GM20000 (cell line): ENCODE data around the gene LTC4S.
"Not testable (repeated sequence)": the region's sequence is repeated elsewhere in the genome, so short reads cannot be mapped to it uniquely, and the experiment has no call there.

Source experiments
- DNase-seq: peaks from one replicate; pipeline ENCODE4 v3.0.0; 2012; ENCODE audit warnings: low spot score
- CTCF ChIP-seq: IDR thresholded peaks from 2 replicates; pipeline ENCODE4 v1.5.1; 2012; ENCODE audit warnings: mild to moderate bottlenecking, control low read depth; ENCODE audit errors: extremely low read depth, missing control alignments

The LTC4S gene

GRCh38 chr5:179833056-179833708 is 39.4 kb downstream of the LTC4S start:
- DNase-seq: no peak

GRCh38 chr5:179833709-179834070 is 39.9 kb downstream of the LTC4S start:
- DNase-seq: no peak
- no peak for TF ChIP-seq CTCF

More at GRCh38 chr5:179833056-179833708, 39.4 kb downstream of the LTC4S start:
- no peak for TF ChIP-seq CTCF

- TF ChIP-seq CTCF: no peak
- DNase-seq: no peak
Measured at GRCh38 chr5:179834120-179834519, 40.3 kb downstream of the LTC4S start.

- DNase-seq: not testable (repeated sequence)
Measured at GRCh38 chr5:179834871-179835270, 41.1 kb downstream of the LTC4S start.

- TF ChIP-seq CTCF: no peak
- DNase-seq: peak; percentile 68
Measured at GRCh38 chr5:179836225-179837019, 42.6 kb downstream of the LTC4S start.

GRCh38 chr5:179837076-179838011 is 43.6 kb downstream of the LTC4S start:
- DNase-seq: no peak

More at GRCh38 chr5:179837076-179838011, 43.6 kb downstream of the LTC4S start:
- TF ChIP-seq CTCF: no peak
